Measurements from ENCODE around the gene HSPA4.
"Not testable (repeated sequence)": the region's sequence is repeated elsewhere in the genome, so short reads cannot be mapped to it uniquely, and the experiment has no call there.

Gene HSPA4

GRCh38 chr5:133049726-133050048, 2.1 kb upstream of the HSPA4 start:
- no peak for DNase-seq

GRCh38 chr5:133050521-133050920, 1.3 kb upstream of the HSPA4 start:
- DNase-seq = no peak

- peak in 3 of 56 donors; percentile 28 to 50 (median 34) for DNase-seq
Observed at GRCh38 chr5:133051061-133051541, 712 bp upstream of the HSPA4 start.

- DNase-seq = peak in 33 of 56 donors; percentile 9 to 68 (median 41)
Observed at GRCh38 chr5:133052317-133053175, 733 bp downstream of the HSPA4 start.

GRCh38 chr5:133053448-133053847, 1.6 kb downstream of the HSPA4 start:
- DNase-seq = no peak

GRCh38 chr5:133054697-133055471, 3.1 kb downstream of the HSPA4 start:
- no peak for DNase-seq

GRCh38 chr5:133056891-133057290, 5.1 kb downstream of the HSPA4 start:
- no peak for DNase-seq

- DNase-seq = no peak
Observed at GRCh38 chr5:133059621-133060020, 7.8 kb downstream of the HSPA4 start.

- DNase-seq = no peak
Observed at GRCh38 chr5:133062276-133062675, 10.5 kb downstream of the HSPA4 start.

- DNase-seq = no peak
Observed at GRCh38 chr5:133063965-133064364, 12.2 kb downstream of the HSPA4 start.

- DNase-seq = no peak
Observed at GRCh38 chr5:133065471-133065870, 13.7 kb downstream of the HSPA4 start.

- DNase-seq = no peak
Observed at GRCh38 chr5:133066045-133066444, 14.2 kb downstream of the HSPA4 start.

- DNase-seq = no peak
Observed at GRCh38 chr5:133072021-133072420, 20.2 kb downstream of the HSPA4 start.

GRCh38 chr5:133075572-133076536, 24.0 kb downstream of the HSPA4 start:
- DNase-seq = no peak

GRCh38 chr5:133079048-133079447, 27.2 kb downstream of the HSPA4 start:
- DNase-seq = no peak

- DNase-seq = no peak
Observed at GRCh38 chr5:133081036-133081435, 29.2 kb downstream of the HSPA4 start.

GRCh38 chr5:133081703-133082102, 29.9 kb downstream of the HSPA4 start:
- DNase-seq = no peak

- no peak for DNase-seq
Observed at GRCh38 chr5:133082128-133082527, 30.3 kb downstream of the HSPA4 start.

- no peak for DNase-seq
Observed at GRCh38 chr5:133083901-133084300, 32.1 kb downstream of the HSPA4 start.

- not testable (repeated sequence) for DNase-seq
Observed at GRCh38 chr5:133085171-133085570, 33.4 kb downstream of the HSPA4 start.

- DNase-seq = no peak
Observed at GRCh38 chr5:133086366-133086875, 34.6 kb downstream of the HSPA4 start.

All from nucleus accumbens (tissue), 56 donors.